ENCODE results near the gene MYO3B. TPM values are rescaled to one million over a fixed set of nuclear protein-coding genes. Genes with fewer than 3 reads are reported as not detected.

MYO3B gene
- total RNA-seq, 1 donor from 2014 or later: not detected

DNA sequence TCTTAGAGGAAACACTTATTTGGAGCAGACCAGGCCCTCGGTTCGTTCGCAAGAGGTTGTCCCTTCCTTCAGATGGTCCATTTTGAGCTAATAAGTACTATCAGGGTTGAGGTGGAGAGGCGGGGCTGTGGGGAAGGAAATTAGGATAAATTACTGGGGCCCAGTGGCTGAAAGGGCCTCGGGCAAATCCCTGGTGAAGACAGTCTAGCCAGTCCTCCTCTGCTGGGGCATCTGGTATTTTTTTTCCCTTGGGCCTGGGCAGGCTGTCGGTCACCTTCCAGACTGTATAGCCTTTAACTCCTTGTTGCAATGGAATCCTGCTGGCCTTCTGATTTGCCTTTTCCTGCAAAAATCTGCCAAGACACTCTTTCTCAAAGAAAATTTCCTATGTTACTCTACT is 1.7 kb upstream of the MYO3B start:
- TF ChIP-seq, protein P1, sequence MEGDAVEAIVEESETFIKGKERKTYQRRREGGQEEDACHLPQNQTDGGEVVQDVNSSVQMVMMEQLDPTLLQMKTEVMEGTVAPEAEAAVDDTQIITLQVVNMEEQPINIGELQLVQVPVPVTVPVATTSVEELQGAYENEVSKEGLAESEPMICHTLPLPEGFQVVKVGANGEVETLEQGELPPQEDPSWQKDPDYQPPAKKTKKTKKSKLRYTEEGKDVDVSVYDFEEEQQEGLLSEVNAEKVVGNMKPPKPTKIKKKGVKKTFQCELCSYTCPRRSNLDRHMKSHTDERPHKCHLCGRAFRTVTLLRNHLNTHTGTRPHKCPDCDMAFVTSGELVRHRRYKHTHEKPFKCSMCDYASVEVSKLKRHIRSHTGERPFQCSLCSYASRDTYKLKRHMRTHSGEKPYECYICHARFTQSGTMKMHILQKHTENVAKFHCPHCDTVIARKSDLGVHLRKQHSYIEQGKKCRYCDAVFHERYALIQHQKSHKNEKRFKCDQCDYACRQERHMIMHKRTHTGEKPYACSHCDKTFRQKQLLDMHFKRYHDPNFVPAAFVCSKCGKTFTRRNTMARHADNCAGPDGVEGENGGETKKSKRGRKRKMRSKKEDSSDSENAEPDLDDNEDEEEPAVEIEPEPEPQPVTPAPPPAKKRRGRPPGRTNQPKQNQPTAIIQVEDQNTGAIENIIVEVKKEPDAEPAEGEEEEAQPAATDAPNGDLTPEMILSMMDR (conservative IDR thresholded peaks at IDR 0.05): no peak
- H3K36me3 Mint-ChIP-seq (ENCODE audit: low read depth): no peaks in the 10 kb centered on the region
- H3K27me3 Mint-ChIP-seq (ENCODE audit: low read depth): no peaks in the 10 kb centered on the region
- peaks cover 26% of the 10 kb centered on the region for H3K4me1 Mint-ChIP-seq
- no peak for DNase-seq (ENCODE audit: low read depth, low spot score)
- no peak overlapping the region for H3K4me3 Mint-ChIP-seq
- H3K27ac Mint-ChIP-seq (ENCODE audit: unreplicated experiment): no peak overlapping the region
- no peaks in the 10 kb centered on the region for H3K9me3 Mint-ChIP-seq

DNA sequence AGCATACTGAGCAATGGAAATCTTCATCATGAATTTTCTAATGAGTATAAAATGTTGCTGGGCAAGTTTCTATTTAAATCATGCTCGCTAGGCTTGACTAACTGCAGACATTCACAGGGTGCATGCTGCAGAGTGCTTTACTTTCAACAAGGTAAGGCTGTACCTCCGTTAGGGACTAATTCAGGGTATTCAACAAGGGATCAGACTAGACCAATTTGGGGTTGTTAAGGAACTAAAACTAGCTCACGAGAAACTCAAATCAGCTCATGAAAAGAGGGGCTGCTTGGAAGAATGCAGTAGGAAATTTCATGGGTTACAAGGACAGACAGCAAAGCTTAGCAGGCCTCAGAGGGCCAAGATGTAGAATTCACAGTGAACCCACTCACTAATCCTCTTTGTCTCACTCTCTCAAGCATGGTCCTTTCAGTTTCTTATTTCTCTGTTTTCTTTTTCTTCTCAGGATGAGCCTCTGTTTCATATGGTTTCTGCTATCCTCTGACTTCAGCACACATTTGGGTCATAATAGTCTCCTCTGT is 2.2 kb downstream of the MYO3B start:
- H3K4me1 Mint-ChIP-seq: peaks cover 26% of the 10 kb centered on the region
- H3K4me3 Mint-ChIP-seq: no peak overlapping the region
- DNase-seq (ENCODE audit: low read depth, low spot score): no peak
- H3K27ac Mint-ChIP-seq (ENCODE audit: unreplicated experiment): no peak overlapping the region
- H3K9me3 Mint-ChIP-seq: peaks cover 2% of the 10 kb centered on the region
- no peaks in the 10 kb centered on the region for H3K27me3 Mint-ChIP-seq (ENCODE audit: low read depth)
- no peaks in the 10 kb centered on the region for H3K36me3 Mint-ChIP-seq (ENCODE audit: low read depth)
- TF ChIP-seq, protein P1 (conservative IDR thresholded peaks at IDR 0.05): no peak

DNA sequence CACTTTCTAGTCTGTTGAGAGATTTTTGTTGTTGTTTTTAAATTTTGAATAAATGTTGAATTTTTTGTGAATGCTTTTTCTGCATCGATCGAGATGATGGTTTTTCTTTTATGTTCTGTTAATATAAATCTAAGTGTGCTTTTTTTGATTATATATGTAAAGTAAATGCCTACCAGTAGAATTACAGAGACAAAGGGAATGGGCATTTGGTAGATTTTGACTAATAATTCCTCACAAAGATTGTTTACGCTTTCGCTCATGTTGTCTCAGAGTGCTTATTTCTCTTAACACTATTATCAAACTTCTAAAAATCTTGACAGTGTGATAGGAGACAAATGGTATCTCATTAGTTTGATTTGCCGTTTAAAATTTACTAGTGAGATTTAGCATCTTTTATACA is 3.7 kb downstream of the MYO3B start:
- Mint-ChIP-seq H3K4me3 (no peak overlapping the region), H3K36me3 (ENCODE audit: low read depth) (peaks cover 4% of the 10 kb centered on the region), H3K4me1 (peaks cover 20% of the 10 kb centered on the region), H3K9me3 (peaks cover 8% of the 10 kb centered on the region), H3K27me3 (ENCODE audit: low read depth) (no peaks in the 10 kb centered on the region), H3K27ac (ENCODE audit: unreplicated experiment) (no peak overlapping the region)
- DNase-seq (ENCODE audit: low read depth, low spot score): no peak
- TF ChIP-seq, protein P1 (conservative IDR thresholded peaks at IDR 0.05): no peak

DNA sequence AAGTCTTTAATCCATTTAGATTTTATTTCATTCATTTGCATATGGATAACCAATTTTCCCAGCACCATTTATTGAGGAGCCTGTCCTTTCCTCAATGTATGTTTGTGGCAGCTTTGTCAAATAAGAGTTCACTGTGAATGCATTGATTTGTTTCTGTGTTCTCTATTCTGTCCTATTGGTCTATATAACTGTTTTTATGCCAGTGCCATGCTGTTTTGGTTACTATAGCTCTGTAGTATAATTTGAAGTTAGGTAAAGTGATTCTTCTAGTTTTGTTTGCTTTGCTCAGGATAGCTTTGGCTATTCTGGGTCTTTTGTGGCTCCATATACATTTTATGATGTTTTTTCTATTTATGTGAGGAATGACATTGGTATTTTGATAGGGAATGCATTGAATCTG is 7.4 kb downstream of the MYO3B start:
- Mint-ChIP-seq H3K4me1 (no peaks in the 10 kb centered on the region), H3K36me3 (ENCODE audit: low read depth) (peaks cover 15% of the 10 kb centered on the region), H3K9me3 (peaks cover 17% of the 10 kb centered on the region)

DNA sequence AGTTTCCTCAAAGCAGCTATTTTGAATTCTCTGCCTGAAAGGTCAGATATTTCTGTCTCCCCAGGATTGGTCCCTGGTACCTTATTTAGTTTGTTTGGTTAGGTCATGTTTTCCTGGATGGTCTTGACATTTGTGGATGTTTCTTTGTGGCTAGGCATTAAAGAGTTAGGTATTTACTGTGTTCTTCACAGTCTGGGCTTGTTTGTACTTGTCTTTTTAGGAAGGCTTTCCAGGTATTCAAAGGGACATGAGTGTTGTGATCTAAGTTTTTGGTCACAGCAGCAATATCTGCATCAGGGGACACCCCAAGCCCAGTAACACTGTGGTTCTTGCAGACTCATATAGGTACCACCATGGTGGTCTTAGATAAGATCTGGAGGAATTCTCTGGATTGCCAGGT is 11.8 kb downstream of the MYO3B start:
- no peak for DNase-seq (ENCODE audit: low read depth, low spot score)
- no peaks in the 10 kb centered on the region for H3K4me1 Mint-ChIP-seq
- TF ChIP-seq, protein P1 (conservative IDR thresholded peaks at IDR 0.05): no peak
- peaks cover 17% of the 10 kb centered on the region for H3K9me3 Mint-ChIP-seq
- no peak overlapping the region for H3K27ac Mint-ChIP-seq (ENCODE audit: unreplicated experiment)
- H3K36me3 Mint-ChIP-seq (ENCODE audit: low read depth): peaks cover 15% of the 10 kb centered on the region
- H3K27me3 Mint-ChIP-seq (ENCODE audit: low read depth): no peaks in the 10 kb centered on the region
- H3K4me3 Mint-ChIP-seq: no peak overlapping the region

More for the DNA sequence above, 7.4 kb downstream of the MYO3B start:
- H3K4me3 Mint-ChIP-seq: no peak overlapping the region
- TF ChIP-seq, protein P1 (conservative IDR thresholded peaks at IDR 0.05): no peak
- no peak for DNase-seq (ENCODE audit: low read depth, low spot score)
- H3K27me3 Mint-ChIP-seq (ENCODE audit: low read depth): no peaks in the 10 kb centered on the region
- no peak overlapping the region for H3K27ac Mint-ChIP-seq (ENCODE audit: unreplicated experiment)

Data from neural crest cell (in vitro differentiated cells).